A673 (cell line): ENCODE measurements around the gene SEMA5A.

ENCODE experiments used
- EZH2 ChIP-seq: fragments of 200-600 bp; sonication (generic); IDR thresholded peaks from 2 replicates; pipeline ENCODE4 v1.6.1; 2017; ENCODE audit warnings: borderline replicate concordance, low read depth, mild to moderate bottlenecking, mixed read lengths, antibody characterized with exemption, low read length; ENCODE audit not compliant: poor library complexity, severe bottlenecking
- TF ChIP-seq, protein P1 (sequence below): fragments of 300-800, 200-600 bp; sonication (generic); conservative IDR thresholded peaks from 2 replicates; pipeline ENCODE4 v1.5.1; 2017; ENCODE audit warnings: low read depth, mild to moderate bottlenecking, antibody characterized with exemption, low read length, moderate library complexity, mixed read lengths

DNA sequence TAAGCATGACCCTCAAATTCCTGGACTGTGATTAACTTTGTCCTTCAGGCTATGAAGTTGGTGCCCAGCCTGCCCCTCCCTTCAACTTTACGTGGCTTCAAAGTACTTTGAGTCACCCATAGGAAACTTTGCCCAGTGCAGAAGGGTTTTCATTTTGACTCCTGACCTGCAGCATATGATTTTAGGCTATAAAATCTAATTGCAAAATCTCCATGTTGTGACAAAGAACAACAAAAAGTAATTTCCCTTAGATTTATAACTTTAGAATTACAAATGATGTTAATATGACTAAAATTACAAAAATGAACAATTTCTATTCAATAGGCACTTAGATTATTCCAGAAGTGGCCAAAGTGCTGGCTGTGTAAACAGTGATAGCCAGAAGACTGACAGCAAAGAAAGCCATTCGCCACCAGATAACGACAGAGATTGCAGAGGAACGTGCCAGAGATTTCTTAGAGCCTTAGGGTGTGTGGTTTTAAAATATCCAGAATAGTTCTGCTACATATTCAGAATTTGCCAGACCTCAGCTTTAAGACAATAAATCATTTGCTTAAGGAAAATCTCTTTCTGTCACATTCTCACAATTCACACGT is 197.4 kb downstream of the SEMA5A start:
- TF ChIP-seq, protein P1, sequence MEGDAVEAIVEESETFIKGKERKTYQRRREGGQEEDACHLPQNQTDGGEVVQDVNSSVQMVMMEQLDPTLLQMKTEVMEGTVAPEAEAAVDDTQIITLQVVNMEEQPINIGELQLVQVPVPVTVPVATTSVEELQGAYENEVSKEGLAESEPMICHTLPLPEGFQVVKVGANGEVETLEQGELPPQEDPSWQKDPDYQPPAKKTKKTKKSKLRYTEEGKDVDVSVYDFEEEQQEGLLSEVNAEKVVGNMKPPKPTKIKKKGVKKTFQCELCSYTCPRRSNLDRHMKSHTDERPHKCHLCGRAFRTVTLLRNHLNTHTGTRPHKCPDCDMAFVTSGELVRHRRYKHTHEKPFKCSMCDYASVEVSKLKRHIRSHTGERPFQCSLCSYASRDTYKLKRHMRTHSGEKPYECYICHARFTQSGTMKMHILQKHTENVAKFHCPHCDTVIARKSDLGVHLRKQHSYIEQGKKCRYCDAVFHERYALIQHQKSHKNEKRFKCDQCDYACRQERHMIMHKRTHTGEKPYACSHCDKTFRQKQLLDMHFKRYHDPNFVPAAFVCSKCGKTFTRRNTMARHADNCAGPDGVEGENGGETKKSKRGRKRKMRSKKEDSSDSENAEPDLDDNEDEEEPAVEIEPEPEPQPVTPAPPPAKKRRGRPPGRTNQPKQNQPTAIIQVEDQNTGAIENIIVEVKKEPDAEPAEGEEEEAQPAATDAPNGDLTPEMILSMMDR, result no peak
- TF ChIP-seq EZH2, result no peak
